CD4-positive, alpha-beta T cell treated with Interleukin-1 beta for 1 hour (primary cell): ENCODE results near the gene CYP2W1.
"Not testable (repeated sequence)": the region's sequence is repeated elsewhere in the genome, so short reads cannot be mapped to it uniquely, and the experiment has no call there.

ENCODE experiments used
- DNase-seq, 2 donors: peaks; one replicate each; pipeline ENCODE4 v3.0.0-alpha.2; 2020 to 2022

CYP2W1 gene, protein sequence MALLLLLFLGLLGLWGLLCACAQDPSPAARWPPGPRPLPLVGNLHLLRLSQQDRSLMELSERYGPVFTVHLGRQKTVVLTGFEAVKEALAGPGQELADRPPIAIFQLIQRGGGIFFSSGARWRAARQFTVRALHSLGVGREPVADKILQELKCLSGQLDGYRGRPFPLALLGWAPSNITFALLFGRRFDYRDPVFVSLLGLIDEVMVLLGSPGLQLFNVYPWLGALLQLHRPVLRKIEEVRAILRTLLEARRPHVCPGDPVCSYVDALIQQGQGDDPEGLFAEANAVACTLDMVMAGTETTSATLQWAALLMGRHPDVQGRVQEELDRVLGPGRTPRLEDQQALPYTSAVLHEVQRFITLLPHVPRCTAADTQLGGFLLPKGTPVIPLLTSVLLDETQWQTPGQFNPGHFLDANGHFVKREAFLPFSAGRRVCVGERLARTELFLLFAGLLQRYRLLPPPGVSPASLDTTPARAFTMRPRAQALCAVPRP

GRCh38 chr7:983004-983615 is at the start of gene CYP2W1:
Gene CYP2W1 (plus strand): TSS chr7:983181. CDS start chr7:983212, 31 bp downstream.
- DNase-seq, result no peak

DNA sequence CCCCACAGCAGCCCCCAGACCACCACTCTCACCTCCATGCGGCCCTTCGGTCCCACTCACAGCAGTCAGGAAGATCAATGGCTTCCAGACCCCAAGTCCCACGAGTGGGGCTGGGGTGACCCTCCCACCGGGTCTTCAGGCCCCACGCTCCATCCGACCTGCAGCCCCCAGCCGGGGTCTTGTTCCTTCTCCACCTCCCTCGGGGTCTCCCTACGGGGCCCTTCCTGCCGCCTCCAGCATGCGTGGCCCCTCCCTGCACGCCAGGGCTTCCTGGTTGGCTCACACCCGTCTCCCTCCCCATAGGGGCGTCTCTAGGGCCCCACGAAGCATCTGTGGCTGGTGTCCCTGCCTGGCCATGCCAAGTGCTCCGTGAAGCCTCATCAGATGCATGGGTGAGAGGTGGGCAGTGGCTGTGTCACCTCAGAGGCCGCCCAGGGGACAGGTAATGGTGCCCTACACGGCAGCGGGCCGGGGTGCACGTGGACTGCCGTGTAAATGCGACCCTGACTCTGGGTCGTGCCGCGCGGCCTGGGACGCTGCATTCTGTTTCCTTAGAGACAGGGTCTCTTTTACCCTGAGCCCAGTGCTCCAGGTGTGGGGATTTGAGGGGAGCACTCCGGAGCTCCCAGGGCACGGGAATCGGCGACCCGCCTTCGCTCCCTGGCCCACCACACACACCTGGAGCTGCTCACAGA is 48.4 kb upstream of the CYP2W1 start:
- no peak for DNase-seq

GRCh38 chr7:935164-935873 is 47.7 kb upstream of the CYP2W1 start:
- no peak for DNase-seq

DNA sequence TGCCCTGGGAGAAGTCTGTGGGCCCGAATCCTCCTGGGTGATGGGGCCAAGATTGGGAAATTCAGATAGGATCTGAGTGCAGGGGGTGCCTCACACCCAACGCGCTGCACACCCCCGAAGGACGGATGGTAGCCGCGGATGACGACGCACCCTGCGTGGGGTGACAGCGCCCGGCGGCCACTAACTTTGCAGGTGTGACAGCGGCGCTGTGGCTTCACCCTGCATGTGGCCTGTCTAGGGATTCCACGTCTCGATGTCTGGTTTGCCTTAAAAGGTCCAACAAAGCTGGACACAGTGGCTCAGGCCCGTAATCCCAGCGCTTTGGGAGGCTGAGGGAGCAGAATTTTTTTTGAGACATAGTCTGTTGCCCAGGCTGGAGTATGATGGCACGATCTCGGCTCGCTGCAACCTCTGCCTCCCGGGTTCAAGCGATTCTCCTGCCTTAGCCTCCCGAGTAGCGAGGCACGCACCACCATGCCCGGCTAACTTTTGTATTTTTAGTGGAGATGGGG is 47.1 kb upstream of the CYP2W1 start:
- no peak for DNase-seq

- no peak for DNase-seq
Measured at GRCh38 chr7:936386-937054, 46.5 kb upstream of the CYP2W1 start.

- DNase-seq, result no peak
Measured at GRCh38 chr7:937856-938484, 45.0 kb upstream of the CYP2W1 start.

DNA sequence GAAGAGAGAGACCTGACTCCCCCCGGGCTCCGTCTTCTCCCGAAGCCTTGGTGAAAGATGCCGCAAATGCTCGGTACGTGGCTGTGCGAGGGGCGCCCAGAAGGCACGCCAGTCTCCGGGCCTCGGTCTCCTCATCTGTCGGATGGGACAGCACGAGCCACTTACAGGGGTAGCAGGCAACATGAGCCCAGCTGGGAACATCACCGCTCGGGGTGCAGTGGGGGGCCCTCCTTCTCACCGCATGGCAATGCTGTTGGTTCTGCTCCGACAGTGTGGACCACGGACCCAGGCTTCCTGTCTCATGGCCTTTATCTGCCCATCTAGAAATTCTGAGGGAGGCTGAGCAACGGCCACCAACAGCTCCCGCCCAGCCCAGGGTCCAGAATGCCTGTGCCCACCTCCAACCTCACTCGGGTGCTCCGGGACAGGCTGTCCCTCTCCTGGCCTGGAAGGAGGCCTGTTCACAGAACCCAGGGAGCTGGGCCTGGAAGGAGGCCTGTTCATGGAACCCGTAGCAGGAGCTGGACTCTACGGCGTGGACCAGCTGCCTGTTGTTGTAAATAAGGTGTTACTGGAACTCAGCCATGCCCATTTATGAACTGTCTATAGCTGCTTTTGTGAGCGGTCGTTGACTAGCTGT is 44.3 kb upstream of the CYP2W1 start:
- no peak for DNase-seq

GRCh38 chr7:939843-940242 is 43.1 kb upstream of the CYP2W1 start:
- no peak for DNase-seq

DNA sequence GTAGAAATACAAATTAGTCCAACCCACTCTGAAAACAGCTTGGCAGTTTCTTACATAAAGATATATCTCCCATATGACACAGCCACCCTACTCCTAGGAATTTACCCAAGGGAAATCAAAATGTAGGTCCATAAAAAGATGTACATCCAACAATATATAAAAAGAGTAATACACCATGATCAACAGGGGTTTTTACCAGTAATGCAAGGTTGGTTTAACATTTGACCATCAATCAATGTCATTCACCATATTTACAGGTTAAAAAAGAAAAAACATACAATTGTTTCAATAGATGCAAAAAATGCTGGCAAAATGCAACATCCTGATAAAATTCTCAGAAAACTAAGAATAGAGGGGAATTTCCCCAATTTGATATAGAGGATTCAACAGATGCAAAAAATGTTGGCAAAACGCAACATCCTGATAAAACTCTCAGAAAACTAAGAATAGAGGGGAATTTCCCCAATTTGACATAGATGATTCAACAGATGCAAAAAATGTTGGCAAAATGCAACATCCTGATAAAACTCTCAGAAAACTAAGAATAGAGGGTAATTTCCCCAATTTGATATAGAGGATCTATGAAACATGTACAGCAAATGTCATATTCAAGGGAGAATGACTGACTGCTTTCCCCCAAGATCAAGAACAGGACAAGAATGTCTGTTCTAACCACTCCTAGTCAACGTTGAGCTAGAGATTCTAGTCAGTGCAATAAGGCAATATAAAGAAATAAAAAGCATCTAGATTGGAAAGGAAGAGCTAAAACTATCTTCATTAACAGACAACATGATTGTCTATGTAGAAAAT is 42.2 kb upstream of the CYP2W1 start:
- no peak for DNase-seq

- DNase-seq, result not testable (repeated sequence)
Measured at GRCh38 chr7:943793-944192, 39.2 kb upstream of the CYP2W1 start.

DNA sequence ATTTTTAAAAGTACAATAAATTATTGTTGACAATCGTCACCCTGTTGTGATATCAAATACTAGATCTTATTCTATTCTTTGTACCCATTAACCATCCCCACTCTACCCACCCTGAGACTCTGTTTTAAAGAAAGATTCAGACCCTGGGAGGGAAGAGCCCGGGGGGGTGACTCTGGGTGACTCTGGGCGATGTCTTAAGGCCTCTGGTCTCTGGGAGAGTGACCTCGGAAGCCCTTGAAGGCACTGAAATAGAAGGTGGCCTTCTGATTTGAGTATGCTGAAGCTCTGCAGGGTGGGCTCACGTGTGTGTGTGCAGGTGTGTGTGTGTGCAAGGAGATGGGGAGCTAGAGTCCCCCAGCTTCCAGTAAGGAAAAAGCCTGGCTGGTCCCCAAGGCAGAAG is 38.2 kb upstream of the CYP2W1 start:
- DNase-seq, result no peak

GRCh38 chr7:945147-945555 is 37.8 kb upstream of the CYP2W1 start:
- no peak for DNase-seq

- DNase-seq, result no peak
Measured at GRCh38 chr7:945556-946255, 37.3 kb upstream of the CYP2W1 start.

DNA sequence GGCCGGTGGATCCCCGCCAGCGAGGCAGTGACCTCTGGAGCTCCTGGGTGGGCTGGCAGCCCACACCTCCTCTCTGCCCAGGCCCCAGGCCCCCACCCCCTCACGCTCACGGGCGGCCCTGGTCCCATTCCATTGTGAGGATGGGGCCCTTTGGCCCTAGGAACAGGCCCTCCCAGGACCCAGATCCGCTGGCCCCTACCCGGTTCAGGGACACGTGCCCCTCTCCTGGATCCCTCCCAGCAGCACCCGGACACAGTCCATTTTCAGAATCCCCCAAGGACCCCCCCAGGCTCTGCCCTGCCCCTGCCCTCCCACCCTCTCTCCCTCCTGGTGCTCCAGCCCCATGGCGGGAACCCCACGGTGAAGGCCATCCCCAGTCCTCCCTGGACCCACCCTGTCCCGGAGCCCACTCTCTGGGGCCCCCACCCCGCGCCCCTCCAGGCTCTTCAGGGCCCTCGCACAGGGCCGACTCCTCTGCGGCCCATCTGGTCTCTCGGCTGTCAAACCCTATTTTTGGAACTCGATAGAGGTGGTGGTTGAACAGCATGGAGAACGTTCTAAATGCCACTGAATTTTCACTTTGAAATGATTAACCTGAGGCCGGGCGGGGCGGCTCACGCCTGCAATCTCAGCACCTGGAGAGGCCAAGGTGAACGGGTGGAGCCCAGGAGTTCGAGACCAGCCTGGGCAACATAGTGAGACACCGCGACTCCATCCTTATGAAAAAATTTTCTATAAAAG is 36.6 kb upstream of the CYP2W1 start:
- DNase-seq, result no peak

- DNase-seq, result no peak
Measured at GRCh38 chr7:947391-948210, 35.4 kb upstream of the CYP2W1 start.

DNA sequence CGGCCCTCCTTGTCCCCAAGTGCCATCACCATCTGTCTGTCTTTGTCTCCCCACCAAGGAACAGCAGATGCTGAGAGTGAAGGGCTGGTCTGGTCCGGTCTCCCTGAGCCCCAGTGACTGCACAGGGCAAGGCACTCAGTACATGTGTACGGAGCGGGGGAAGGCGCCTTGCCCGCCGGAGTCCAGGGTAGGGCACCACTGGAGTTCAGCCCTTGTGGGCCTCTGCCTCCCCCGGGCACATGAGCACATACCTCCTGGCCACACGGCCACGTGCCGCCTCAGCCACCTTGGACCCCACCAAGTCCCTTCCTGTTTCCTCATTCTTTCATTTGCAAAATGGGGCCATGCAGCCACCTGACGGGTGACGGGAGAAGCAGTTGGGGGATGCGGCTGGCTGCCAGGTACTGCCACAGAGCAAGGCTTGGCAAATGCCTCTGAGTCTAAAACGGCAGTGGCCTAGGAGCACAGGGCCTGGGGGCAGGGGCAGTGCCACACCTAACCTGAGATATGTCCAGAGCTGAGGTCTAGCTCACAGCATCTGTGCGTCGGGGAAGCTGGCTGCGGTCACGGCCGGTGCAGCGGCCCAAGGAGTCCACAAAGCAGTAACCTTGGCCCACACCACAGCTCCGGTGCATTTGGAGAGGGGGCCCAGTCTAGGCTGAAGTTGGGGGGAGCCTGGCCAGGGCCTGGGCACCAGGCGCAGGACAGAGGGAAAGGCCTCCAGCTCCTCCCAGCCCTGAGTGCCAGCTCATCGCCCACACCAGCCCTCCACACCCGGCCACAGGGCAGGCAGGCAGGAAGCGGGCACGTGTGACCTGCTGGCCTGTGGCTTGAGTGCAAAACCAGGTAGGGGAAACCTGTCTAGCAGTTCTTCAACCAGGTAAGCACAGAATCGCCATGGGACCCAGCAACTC is 33.7 kb upstream of the CYP2W1 start:
- no peak for DNase-seq
